ENCODE results near the gene KCNQ4. TPM values are rescaled to one million over a fixed set of nuclear protein-coding genes. Genes with fewer than 3 reads are reported as not detected.

The KCNQ4 gene
- total and polyA plus RNA-seq, 2 of the 13 experiments (the other 11 are each of a cell fraction or from before 2014, with no cell fraction given) = 0.02 to 0.09 TPM

GRCh38 chr1:40803902-40804301, 20.3 kb downstream of the KCNQ4 start (continued):
- no peak for TF ChIP-seq NFKB2 (CRISPR knock-in tag; IDR thresholded peaks at IDR 0.05; ENCODE audit: borderline replicate concordance)

DNA sequence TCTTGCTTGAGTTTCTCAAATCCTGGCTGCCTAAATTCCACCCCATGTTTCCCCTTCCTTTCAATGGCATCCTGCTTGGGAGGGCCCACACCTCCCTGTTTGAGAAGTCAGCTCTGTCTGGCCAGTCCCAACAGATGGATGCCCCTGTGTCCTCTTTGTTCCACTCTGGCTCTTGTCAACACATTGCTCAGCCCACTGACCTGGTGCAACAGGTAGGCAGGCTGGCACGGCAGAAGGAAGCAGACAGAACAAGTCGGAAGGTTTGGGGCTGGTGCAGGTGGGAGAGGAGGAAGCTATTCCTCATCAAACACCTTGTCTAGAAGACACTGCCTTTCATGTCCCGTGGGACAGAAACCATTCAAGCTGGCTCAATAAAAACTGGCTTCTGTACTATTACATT, 22.7 kb downstream of the KCNQ4 start:
- TF ChIP-seq ZNF772 (CRISPR knock-in tag; IDR thresholded peaks at IDR 0.05) = no peak
- TF ChIP-seq SP1 (IDR thresholded peaks at IDR 0.05) = no peak
- TF ChIP-seq SP1 (CRISPR knock-in tag; IDR thresholded peaks at IDR 0.05) = no peak
- TF ChIP-seq ZFYVE20 (CRISPR knock-in tag; IDR thresholded peaks at IDR 0.05; ENCODE audit: borderline replicate concordance, low read depth) = no peak
- no peak for TF ChIP-seq ZNF335 (CRISPR knock-in tag; IDR thresholded peaks at IDR 0.05)
- no peak for TF ChIP-seq MXD4 (CRISPR knock-in tag; IDR thresholded peaks at IDR 0.05)
- no peak for TF ChIP-seq PHF8 (CRISPR knock-in tag; IDR thresholded peaks at IDR 0.05)
- TF ChIP-seq RCOR2 (CRISPR knock-in tag; IDR thresholded peaks at IDR 0.05) = no peak
- no peak for TF ChIP-seq FOXC1 (CRISPR knock-in tag; IDR thresholded peaks at IDR 0.05; ENCODE audit: borderline replicate concordance)
- no peak for TF ChIP-seq ZNF276 (CRISPR knock-in tag; IDR thresholded peaks at IDR 0.05; ENCODE audit: low read depth)
- no peak for TF ChIP-seq NFE2L2 (IDR thresholded peaks at IDR 0.05; ENCODE audit: low read length)
- no peak for TF ChIP-seq ZBTB1 (CRISPR knock-in tag; IDR thresholded peaks at IDR 0.05; ENCODE audit: borderline replicate concordance)
- TF ChIP-seq ATAD3A (CRISPR knock-in tag; IDR thresholded peaks at IDR 0.05) = no peak
- TF ChIP-seq NFIC (IDR thresholded peaks at IDR 0.05; ENCODE audit: low read length) = no peak
- ChIA-PET CTCF (ENCODE audit: low intra/inter-chr PET ratio, low total read pairs) (no interaction called here), POLR2A (no interaction called here)
- H3K4me3 ChIP-seq (replicated peaks in 1 of 3; ENCODE audit: insufficient read depth in 1 of 3, low read depth in 2 of 3, low read length in 3 of 3) = no peak overlapping the region
- H3K27ac ChIP-seq (ENCODE audit: extremely low read length, insufficient read depth, low read length) = no peak overlapping the region
- H3K9ac ChIP-seq (ENCODE audit: insufficient read depth, low read depth, low read length) = no peak overlapping the region
- H3K79me2 ChIP-seq (ENCODE audit: insufficient read depth, low read length) = no peaks in the 10 kb centered on the region
- no peak for ATAC-seq
- 37% methylated on average over 3 of the region's 3 CpGs for WGBS (ENCODE audit: low lambda C conversion rate)
- H4K20me1 ChIP-seq (ENCODE audit: insufficient read depth, low read length) = no peaks in the 10 kb centered on the region
- no peak overlapping the region for H3K4me2 ChIP-seq (ENCODE audit: low read depth, low read length)
- peaks cover 9% of the 10 kb centered on the region for H3K4me1 ChIP-seq (ENCODE audit: insufficient read depth, low read length)
- BruUV-seq (replicated peaks) = no TSS peak
- in situ Hi-C loops (cut with HindIII; ENCODE audit: extremely low pct_ligation_motif_present, low pct_unique_long_range_greater_than_20kb) = no loop called here
- no peaks in the 10 kb centered on the region for H3K9me3 ChIP-seq (ENCODE audit: low read length)
- intact Hi-C loops (cut with micrococcal nuclease; ENCODE audit: unreplicated experiment) = no loop called here
- H3K36me3 ChIP-seq (replicated peaks in 1 of 2; ENCODE audit: control insufficient read depth in 1 of 2, insufficient read depth in 2 of 2, low read length in 2 of 2) = no peaks in the 10 kb centered on the region
- no peak for FAIRE-seq
- H3K27me3 ChIP-seq (ENCODE audit: control insufficient read depth in 1 of 2, insufficient read depth in 2 of 2, low read length in 2 of 2) = peaks cover 0 to 42% of the 10 kb centered on the region in 2 experiments; a peak in 4 of 5 replicates
- no peak overlapping the region for H2AFZ ChIP-seq (ENCODE audit: low read length)
- no peak for DNase-seq (ENCODE audit: low spot score)

All from HepG2 (cell line).